Neural cell (in vitro differentiated cells): Measurements from ENCODE around the gene UBE2O. TPM values are rescaled to one million over a fixed set of nuclear protein-coding genes. Genes with fewer than 3 reads are reported as not detected.

ENCODE experiments used
- H2AFZ ChIP-seq: fragments of 200-600, 300-800 bp; sonication (generic), shearing (Covaris generic); 2 replicates; pipeline ENCODE4 v1.6.0; 2014; ENCODE audit warnings: low read depth, mild to moderate bottlenecking, antibody characterized with exemption, low read length, moderate library complexity
- H3F3A ChIP-seq: fragments of 200-600 bp; shearing (Covaris generic); 2 replicates; pipeline ENCODE4 v1.6.1; 2016; ENCODE audit warnings: mild to moderate bottlenecking, moderate library complexity, mixed read lengths, antibody characterized with exemption, low read length; ENCODE audit not compliant: insufficient read depth, poor library complexity, severe bottlenecking
- H3K27ac ChIP-seq: fragments of 200-600, 300-800 bp; sonication (generic), shearing (Covaris generic); 2 replicates; pipeline ENCODE4 v1.5.1; 2014; ENCODE audit warnings: mild to moderate bottlenecking, low read length, moderate library complexity
- H3K27me3 ChIP-seq: fragments of 300-800, 200-600 bp; sonication (generic), shearing (Covaris generic); 2 replicates; pipeline ENCODE4 v1.6.0; 2014; ENCODE audit warnings: mild to moderate bottlenecking, low read depth, low read length, moderate library complexity; ENCODE audit not compliant: insufficient read depth
- H3K36me3 ChIP-seq: fragments of 300-800, 200-600 bp; sonication (generic), shearing (Covaris generic); 2 replicates; pipeline ENCODE4 v1.5.1; 2014; ENCODE audit warnings: mild to moderate bottlenecking, antibody characterized with exemption, low read length, moderate library complexity; ENCODE audit not compliant: insufficient read depth
- H3K4me2 ChIP-seq: fragments of 300-800, 200-600 bp; sonication (generic), shearing (Covaris generic); 2 replicates; pipeline ENCODE4 v1.6.0; 2014; ENCODE audit warnings: mild to moderate bottlenecking, low read length
- H3K4me3 ChIP-seq: fragments of 300-800, 200-600 bp; sonication (generic), shearing (Covaris generic); 2 replicates; pipeline ENCODE4 v1.5.1; 2014; ENCODE audit warnings: mild to moderate bottlenecking, low read length, moderate library complexity
- H3K79me2 ChIP-seq: fragments of 200-600 bp; shearing (Covaris generic); replicated peaks from 2 replicates; pipeline ENCODE4 v1.6.0; 2014; ENCODE audit warnings: mild to moderate bottlenecking, low read length, moderate library complexity; ENCODE audit not compliant: insufficient read depth
- H3K9ac ChIP-seq: fragments of 300-800, 200-600 bp; sonication (generic), shearing (Covaris generic); 2 replicates; pipeline ENCODE4 v1.6.1; 2016; ENCODE audit warnings: mild to moderate bottlenecking, low read length, mixed read lengths
- H3K9me2 ChIP-seq: fragments of 200-600 bp; shearing (Covaris generic); 2 replicates; pipeline ENCODE4 v1.6.1; 2016; ENCODE audit warnings: mild to moderate bottlenecking, low read length, mixed read lengths; ENCODE audit not compliant: insufficient read depth
- H3K9me3 ChIP-seq: fragments of 200-600, 300-800 bp; sonication (generic), shearing (Covaris generic); 2 replicates; pipeline ENCODE4 v1.6.1; 2016; ENCODE audit warnings: mild to moderate bottlenecking, mixed run types, low read length, moderate library complexity, mixed read lengths
- H4K20me1 ChIP-seq: fragments of 200-600 bp; shearing (Covaris generic); 2 replicates; pipeline ENCODE4 v1.6.1; 2016; ENCODE audit warnings: mild to moderate bottlenecking, mixed run types; ENCODE audit not compliant: insufficient read depth
- EP300 ChIP-seq: fragments of 450-650 bp; conservative IDR thresholded peaks from 2 replicates; pipeline ENCODE4 v1.6.1; 2014; ENCODE audit warnings: antibody characterized with exemption, mild to moderate bottlenecking, moderate library complexity; ENCODE audit not compliant: poor library complexity, severe bottlenecking
- EZH2 ChIP-seq: fragments of 200-600, 300-800 bp; shearing (Covaris generic), sonication (generic); IDR thresholded peaks from 2 replicates; pipeline ENCODE4 v1.6.1; 2014; ENCODE audit warnings: antibody characterized with exemption, low read length, borderline replicate concordance, mild to moderate bottlenecking; ENCODE audit not compliant: insufficient read depth, poor library complexity, severe bottlenecking
- MXI1 ChIP-seq: fragments of 450-650 bp; conservative IDR thresholded peaks from 2 replicates; pipeline ENCODE4 v1.6.1; 2014; ENCODE audit warnings: antibody characterized with exemption, mild to moderate bottlenecking; ENCODE audit not compliant: poor library complexity, severe bottlenecking
- POLR2AphosphoS5 ChIP-seq: IDR thresholded peaks from 2 replicates; pipeline ENCODE4 v1.6.1; 2012
- RAD21 ChIP-seq: fragments of 450-650 bp; conservative IDR thresholded peaks from 2 replicates; pipeline ENCODE4 v1.6.1; 2014; ENCODE audit warnings: antibody characterized with exemption, mild to moderate bottlenecking, moderate library complexity
- SMC3 ChIP-seq: fragments of 450-650 bp; conservative IDR thresholded peaks from 2 replicates; pipeline ENCODE4 v1.6.1; 2014; ENCODE audit warnings: antibody characterized with exemption, mild to moderate bottlenecking, moderate library complexity; ENCODE audit not compliant: poor library complexity
- TAF1 ChIP-seq: IDR thresholded peaks from 2 replicates; pipeline ENCODE4 v1.6.1; 2012; ENCODE audit warnings: low read depth
- polyA plus RNA-seq: library from polyadenylated mRNA; depleted of rRNA; stranded (reverse); fragments of >200 nt; gene quantifications from 2 replicates; pipeline ENCODE4 v1.2.3, GENCODE V29; 2014
- TF ChIP-seq, protein P1 (sequence below): IDR thresholded peaks from 2 replicates; pipeline ENCODE4 v1.6.1; 2012; ENCODE audit warnings: borderline replicate concordance
- TF ChIP-seq, protein P2 (sequence below): fragments of 450-650 bp; IDR thresholded peaks from 2 replicates; pipeline ENCODE4 v1.5.1; 2014; ENCODE audit warnings: antibody characterized with exemption, mild to moderate bottlenecking, moderate library complexity; ENCODE audit not compliant: poor library complexity, severe bottlenecking

Gene UBE2O
- polyA plus RNA-seq, 1 donor from 2014 or later = 28.0 TPM

DNA sequence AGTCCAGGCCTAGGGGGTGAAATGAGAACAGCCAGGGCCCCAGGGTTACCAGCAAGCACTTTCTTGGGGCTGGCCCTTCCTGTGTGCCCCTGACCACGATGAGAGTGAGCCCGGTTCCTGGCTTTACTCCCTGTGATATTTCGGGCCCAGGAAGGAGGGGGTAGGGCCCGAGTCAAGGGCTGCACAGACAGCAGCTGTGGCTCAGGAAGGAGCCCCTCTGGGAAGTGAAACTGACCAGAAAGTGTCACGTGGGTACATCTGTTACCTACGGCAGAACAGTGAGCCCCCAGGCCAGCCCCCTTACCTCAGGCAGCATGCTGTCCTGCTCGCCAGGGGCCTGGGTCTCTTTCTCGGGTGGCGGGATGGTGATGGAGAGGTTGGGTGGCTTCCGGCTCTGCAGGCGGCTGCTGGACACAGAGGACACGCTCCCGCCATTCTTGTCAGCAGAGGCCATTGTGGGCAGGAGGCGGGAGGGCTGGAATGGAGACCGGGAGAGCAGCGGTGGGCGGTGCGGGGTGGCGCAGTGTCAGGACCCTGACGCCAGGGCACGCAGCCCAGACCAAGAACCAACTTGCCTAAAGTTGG is 28.2 kb upstream of the UBE2O start:
- Histone ChIP-seq H3K4me2 (no peak overlapping the region), H3K27ac (peak overlapping the region; percentile 42), H3K4me3 (no peak overlapping the region), H3K9ac (peak overlapping the region; percentile 48), H3K36me3 (no peaks in the 10 kb centered on the region), H3K27me3 (no peaks in the 10 kb centered on the region), H2AFZ (peak overlapping the region; percentile 37), H3K9me3 (no peaks in the 10 kb centered on the region), H3K79me2 (no peaks in the 10 kb centered on the region), H3F3A (no peaks in the 10 kb centered on the region), H4K20me1 (no peaks in the 10 kb centered on the region), H3K9me2 (no peaks in the 10 kb centered on the region)
- TF ChIP-seq EZH2 (no peak), MXI1 (no peak), RAD21 (no peak), SMC3 (no peak), TAF1 (no peak), EP300 (no peak), POLR2AphosphoS5 (no peak)
- TF ChIP-seq, protein P1, sequence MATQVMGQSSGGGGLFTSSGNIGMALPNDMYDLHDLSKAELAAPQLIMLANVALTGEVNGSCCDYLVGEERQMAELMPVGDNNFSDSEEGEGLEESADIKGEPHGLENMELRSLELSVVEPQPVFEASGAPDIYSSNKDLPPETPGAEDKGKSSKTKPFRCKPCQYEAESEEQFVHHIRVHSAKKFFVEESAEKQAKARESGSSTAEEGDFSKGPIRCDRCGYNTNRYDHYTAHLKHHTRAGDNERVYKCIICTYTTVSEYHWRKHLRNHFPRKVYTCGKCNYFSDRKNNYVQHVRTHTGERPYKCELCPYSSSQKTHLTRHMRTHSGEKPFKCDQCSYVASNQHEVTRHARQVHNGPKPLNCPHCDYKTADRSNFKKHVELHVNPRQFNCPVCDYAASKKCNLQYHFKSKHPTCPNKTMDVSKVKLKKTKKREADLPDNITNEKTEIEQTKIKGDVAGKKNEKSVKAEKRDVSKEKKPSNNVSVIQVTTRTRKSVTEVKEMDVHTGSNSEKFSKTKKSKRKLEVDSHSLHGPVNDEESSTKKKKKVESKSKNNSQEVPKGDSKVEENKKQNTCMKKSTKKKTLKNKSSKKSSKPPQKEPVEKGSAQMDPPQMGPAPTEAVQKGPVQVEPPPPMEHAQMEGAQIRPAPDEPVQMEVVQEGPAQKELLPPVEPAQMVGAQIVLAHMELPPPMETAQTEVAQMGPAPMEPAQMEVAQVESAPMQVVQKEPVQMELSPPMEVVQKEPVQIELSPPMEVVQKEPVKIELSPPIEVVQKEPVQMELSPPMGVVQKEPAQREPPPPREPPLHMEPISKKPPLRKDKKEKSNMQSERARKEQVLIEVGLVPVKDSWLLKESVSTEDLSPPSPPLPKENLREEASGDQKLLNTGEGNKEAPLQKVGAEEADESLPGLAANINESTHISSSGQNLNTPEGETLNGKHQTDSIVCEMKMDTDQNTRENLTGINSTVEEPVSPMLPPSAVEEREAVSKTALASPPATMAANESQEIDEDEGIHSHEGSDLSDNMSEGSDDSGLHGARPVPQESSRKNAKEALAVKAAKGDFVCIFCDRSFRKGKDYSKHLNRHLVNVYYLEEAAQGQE = no peak
- TF ChIP-seq, protein P2, sequence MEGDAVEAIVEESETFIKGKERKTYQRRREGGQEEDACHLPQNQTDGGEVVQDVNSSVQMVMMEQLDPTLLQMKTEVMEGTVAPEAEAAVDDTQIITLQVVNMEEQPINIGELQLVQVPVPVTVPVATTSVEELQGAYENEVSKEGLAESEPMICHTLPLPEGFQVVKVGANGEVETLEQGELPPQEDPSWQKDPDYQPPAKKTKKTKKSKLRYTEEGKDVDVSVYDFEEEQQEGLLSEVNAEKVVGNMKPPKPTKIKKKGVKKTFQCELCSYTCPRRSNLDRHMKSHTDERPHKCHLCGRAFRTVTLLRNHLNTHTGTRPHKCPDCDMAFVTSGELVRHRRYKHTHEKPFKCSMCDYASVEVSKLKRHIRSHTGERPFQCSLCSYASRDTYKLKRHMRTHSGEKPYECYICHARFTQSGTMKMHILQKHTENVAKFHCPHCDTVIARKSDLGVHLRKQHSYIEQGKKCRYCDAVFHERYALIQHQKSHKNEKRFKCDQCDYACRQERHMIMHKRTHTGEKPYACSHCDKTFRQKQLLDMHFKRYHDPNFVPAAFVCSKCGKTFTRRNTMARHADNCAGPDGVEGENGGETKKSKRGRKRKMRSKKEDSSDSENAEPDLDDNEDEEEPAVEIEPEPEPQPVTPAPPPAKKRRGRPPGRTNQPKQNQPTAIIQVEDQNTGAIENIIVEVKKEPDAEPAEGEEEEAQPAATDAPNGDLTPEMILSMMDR = no peak

DNA sequence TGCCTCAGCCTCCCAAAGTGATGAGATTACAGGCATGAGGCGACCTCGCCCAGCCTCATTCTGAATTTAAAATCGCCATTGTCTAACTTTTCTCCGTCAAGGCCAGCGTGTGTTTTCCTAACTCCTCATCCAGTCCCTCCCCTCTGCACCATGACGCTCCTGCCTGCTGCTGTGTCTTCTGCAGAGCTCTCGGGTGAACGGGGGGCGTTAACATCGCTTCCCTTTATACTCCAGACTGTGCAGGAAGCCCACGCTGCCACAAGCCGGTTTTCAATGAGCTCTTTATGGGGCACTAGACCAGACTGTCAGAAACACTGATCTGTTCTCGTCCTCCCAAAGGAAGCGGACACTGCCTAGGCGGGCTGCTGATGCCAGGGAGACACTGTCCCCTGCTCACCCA is 27.7 kb upstream of the UBE2O start:
- Histone ChIP-seq H2AFZ (peak overlapping the region; percentile 37), H3K27ac (peak overlapping the region; percentile 42), H3K79me2 (no peaks in the 10 kb centered on the region), H3K27me3 (no peaks in the 10 kb centered on the region), H3F3A (no peaks in the 10 kb centered on the region), H3K9me2 (no peaks in the 10 kb centered on the region), H3K4me2 (no peak overlapping the region), H3K9me3 (no peaks in the 10 kb centered on the region), H4K20me1 (no peaks in the 10 kb centered on the region), H3K36me3 (no peaks in the 10 kb centered on the region), H3K9ac (peak overlapping the region; percentile 48), H3K4me3 (no peak overlapping the region)
- TF ChIP-seq POLR2AphosphoS5 = peak; percentile 40
- no peak for TF ChIP-seq TAF1
